ENCODE data around the gene KCNQ1.

KCNQ1 gene

DNA sequence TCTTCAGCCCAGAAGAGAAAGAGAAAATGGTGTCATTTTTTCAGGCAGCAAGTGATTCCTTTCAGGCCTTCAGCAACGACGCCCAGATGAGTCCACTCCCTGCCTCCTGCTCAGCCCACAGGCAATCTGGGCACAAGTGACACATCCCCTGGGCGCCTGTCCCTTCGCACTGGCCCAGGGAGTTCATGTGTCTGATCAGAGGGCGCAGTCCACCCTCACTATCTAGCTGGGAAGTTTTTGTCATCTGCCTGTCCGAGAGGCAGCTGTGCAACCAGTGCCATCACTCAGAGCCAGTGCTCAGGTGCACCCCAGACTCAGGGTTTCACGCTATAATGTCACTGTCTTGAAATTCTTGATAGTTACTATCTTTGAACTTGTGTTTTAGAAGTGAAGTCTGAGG, 256.4 kb downstream of the KCNQ1 start:
- no peaks in the 10 kb centered on the region for H3F3A ChIP-seq (ENCODE audit: low read depth)

GRCh38 chr11:2701898-2702434, 257.2 kb downstream of the KCNQ1 start:
- H3K9ac ChIP-seq (ENCODE audit: low read depth, low read length, poor library complexity, severe bottlenecking) = peak overlapping the region; percentile 95
- no peaks in the 10 kb centered on the region for H3K36me3 ChIP-seq (ENCODE audit: insufficient read depth, low read length)
- H3K79me2 ChIP-seq (ENCODE audit: insufficient read depth, low read length) = peaks cover 28% of the 10 kb centered on the region

More for the DNA sequence above, 256.4 kb downstream of the KCNQ1 start:
- Histone ChIP-seq H3K4me3 (ENCODE audit: low read length, poor library complexity, severe bottlenecking) (peak overlapping the region; percentile 77), H3K36me3 (ENCODE audit: insufficient read depth, low read length) (no peaks in the 10 kb centered on the region), H3K9me2 (replicated peaks; ENCODE audit: low read depth, low read length) (no peaks in the 10 kb centered on the region), H4K20me1 (ENCODE audit: insufficient read depth, low read length, poor library complexity, severe bottlenecking) (peaks cover 33% of the 10 kb centered on the region), H3K9ac (ENCODE audit: low read depth, low read length, poor library complexity, severe bottlenecking) (peak overlapping the region; percentile 95), H3K4me2 (ENCODE audit: low read depth, low read length, poor library complexity, severe bottlenecking) (peak overlapping the region; percentile 65), H3K79me2 (ENCODE audit: insufficient read depth, low read length) (peaks cover 35% of the 10 kb centered on the region), H2AFZ (ENCODE audit: low read length) (no peak overlapping the region), H3K9me3 (ENCODE audit: insufficient read depth, low read depth, low read length) (no peaks in the 10 kb centered on the region), H3K4me1 (ENCODE audit: insufficient read depth, low read length, poor library complexity, severe bottlenecking) (peaks cover 53% of the 10 kb centered on the region), H3K27me3 (ENCODE audit: insufficient read depth, low read length, poor library complexity, severe bottlenecking) (no peaks in the 10 kb centered on the region)
- TF ChIP-seq EZH2phosphoT487 (IDR thresholded peaks at IDR 0.05; ENCODE audit: borderline replicate concordance) (no peak), CTCF (conservative IDR thresholded peaks at IDR 0.05; ENCODE audit: low read length) (no peak)

GRCh38 chr11:2702771-2703362, 258.1 kb downstream of the KCNQ1 start:
- peak overlapping the region; percentile 44 for H3K9ac ChIP-seq (ENCODE audit: low read depth, low read length, poor library complexity, severe bottlenecking)
- 0 out of 2 replicates have a peak overlapping the region, but pooled peaks have one; percentile 35 for H2AFZ ChIP-seq (ENCODE audit: low read length)
- H3K9me3 ChIP-seq (ENCODE audit: insufficient read depth, low read depth, low read length) = no peaks in the 10 kb centered on the region
- no peaks in the 10 kb centered on the region for H3K9me2 ChIP-seq (replicated peaks; ENCODE audit: low read depth, low read length)
- peaks cover 39% of the 10 kb centered on the region for H3K4me1 ChIP-seq (ENCODE audit: insufficient read depth, low read length, poor library complexity, severe bottlenecking)
- no peaks in the 10 kb centered on the region for H3F3A ChIP-seq (ENCODE audit: low read depth)
- no peak for TF ChIP-seq CTCF (conservative IDR thresholded peaks at IDR 0.05; ENCODE audit: low read length)
- TF ChIP-seq EZH2phosphoT487 (IDR thresholded peaks at IDR 0.05; ENCODE audit: borderline replicate concordance) = no peak
- H3K36me3 ChIP-seq (ENCODE audit: insufficient read depth, low read length) = no peaks in the 10 kb centered on the region
- H3K27me3 ChIP-seq (ENCODE audit: insufficient read depth, low read length, poor library complexity, severe bottlenecking) = no peaks in the 10 kb centered on the region
- H4K20me1 ChIP-seq (ENCODE audit: insufficient read depth, low read length, poor library complexity, severe bottlenecking) = peaks cover 17% of the 10 kb centered on the region
- H3K4me2 ChIP-seq (ENCODE audit: low read depth, low read length, poor library complexity, severe bottlenecking) = peak overlapping the region; percentile 36
- no peak overlapping the region for H3K4me3 ChIP-seq (ENCODE audit: low read length, poor library complexity, severe bottlenecking)
- peaks cover 19% of the 10 kb centered on the region for H3K79me2 ChIP-seq (ENCODE audit: insufficient read depth, low read length)

More at GRCh38 chr11:2701898-2702434, 257.2 kb downstream of the KCNQ1 start:
- H3K9me3 ChIP-seq (ENCODE audit: insufficient read depth, low read depth, low read length) = no peaks in the 10 kb centered on the region
- no peak overlapping the region for H3K4me3 ChIP-seq (ENCODE audit: low read length, poor library complexity, severe bottlenecking)
- no peaks in the 10 kb centered on the region for H3K9me2 ChIP-seq (replicated peaks; ENCODE audit: low read depth, low read length)
- H3K4me1 ChIP-seq (ENCODE audit: insufficient read depth, low read length, poor library complexity, severe bottlenecking) = peaks cover 46% of the 10 kb centered on the region
- TF ChIP-seq EZH2phosphoT487 (IDR thresholded peaks at IDR 0.05; ENCODE audit: borderline replicate concordance) = no peak
- TF ChIP-seq CTCF (conservative IDR thresholded peaks at IDR 0.05; ENCODE audit: low read length) = no peak
- H3K27me3 ChIP-seq (ENCODE audit: insufficient read depth, low read length, poor library complexity, severe bottlenecking) = no peaks in the 10 kb centered on the region
- no peak overlapping the region for H3K4me2 ChIP-seq (ENCODE audit: low read depth, low read length, poor library complexity, severe bottlenecking)
- no peak overlapping the region for H2AFZ ChIP-seq (ENCODE audit: low read length)
- H3F3A ChIP-seq (ENCODE audit: low read depth) = no peaks in the 10 kb centered on the region
- peaks cover 26% of the 10 kb centered on the region for H4K20me1 ChIP-seq (ENCODE audit: insufficient read depth, low read length, poor library complexity, severe bottlenecking)

All from Loucy (cell line).